Measurements from ENCODE around the gene CLEC1B. TPM values are rescaled to one million over a fixed set of nuclear protein-coding genes. Genes with fewer than 3 reads are reported as not detected.
A peak's percentile ranks its signal among the peaks of the same experiment; 100 is the strongest.

CLEC1B gene
- total and polyA plus RNA-seq, 9 of the 15 experiments (the other 6 are each of a cell fraction or from before 2014, with no cell fraction given): not detected

- no peak for TF ChIP-seq ZNF444 (CRISPR knock-in tag; IDR thresholded peaks at IDR 0.05)
- TF ChIP-seq ZNF518B (CRISPR knock-in tag; IDR thresholded peaks at IDR 0.05): no peak
- no peak for TF ChIP-seq EGR1 (conservative IDR thresholded peaks at IDR 0.05)
- no peak for TF ChIP-seq RFX7 (CRISPR knock-in tag; IDR thresholded peaks at IDR 0.05)
- TF ChIP-seq TRIM25 (IDR thresholded peaks at IDR 0.05; ENCODE audit: borderline replicate concordance): no peak
- TF ChIP-seq PHF8 (IDR thresholded peaks at IDR 0.05; ENCODE audit: borderline replicate concordance, low read length): no peak
- TF ChIP-seq NFE2 (IDR thresholded peaks at IDR 0.05; ENCODE audit: low read depth): peak; percentile 79
- no peak for TF ChIP-seq E2F3 (CRISPR knock-in tag; IDR thresholded peaks at IDR 0.05)
- TF ChIP-seq MYBL2 (IDR thresholded peaks at IDR 0.05; ENCODE audit: low read depth): no peak
- no peak for TF ChIP-seq MYBL2 (CRISPR knock-in tag; IDR thresholded peaks at IDR 0.05; ENCODE audit: borderline replicate concordance)
These were observed 32.4 kb upstream of the CLEC1B start (continued) for GRCh38 chr12:10031321-10031720.
